ENCODE data around the gene CCL11.

CCL11 gene

GRCh38 chr17:34252444-34253138 lies 33.0 kb upstream of the CCL11 start:
- peak; percentile 58 for ATAC-seq

GRCh38 chr17:34253139-34253525 lies 32.4 kb upstream of the CCL11 start:
- no peak overlapping the region for H3K4me3 Mint-ChIP-seq
- H3K9me3 Mint-ChIP-seq = no peaks in the 10 kb centered on the region
- no peaks in the 10 kb centered on the region for H3K36me3 Mint-ChIP-seq
- H3K27ac Mint-ChIP-seq = no peak overlapping the region
- no peak for ATAC-seq
- peaks cover 30% of the 10 kb centered on the region for H3K4me1 Mint-ChIP-seq
- H3K27me3 Mint-ChIP-seq = peaks cover 50% of the 10 kb centered on the region

More at GRCh38 chr17:34252444-34253138, 33.0 kb upstream of the CCL11 start:
- Mint-ChIP-seq H3K36me3 (no peaks in the 10 kb centered on the region), H3K9me3 (no peaks in the 10 kb centered on the region), H3K27me3 (peaks cover 45% of the 10 kb centered on the region), H3K4me3 (no peak overlapping the region), H3K27ac (no peak overlapping the region), H3K4me1 (peaks cover 30% of the 10 kb centered on the region)

- ATAC-seq = no peak
- peaks cover 30% of the 10 kb centered on the region for H3K4me1 Mint-ChIP-seq
- H3K36me3 Mint-ChIP-seq = no peaks in the 10 kb centered on the region
- H3K27me3 Mint-ChIP-seq = peaks cover 56% of the 10 kb centered on the region
- H3K4me3 Mint-ChIP-seq = no peak overlapping the region
- H3K9me3 Mint-ChIP-seq = no peaks in the 10 kb centered on the region
- no peak overlapping the region for H3K27ac Mint-ChIP-seq
Measured at GRCh38 chr17:34254146-34254545, 31.4 kb upstream of the CCL11 start.

DNA sequence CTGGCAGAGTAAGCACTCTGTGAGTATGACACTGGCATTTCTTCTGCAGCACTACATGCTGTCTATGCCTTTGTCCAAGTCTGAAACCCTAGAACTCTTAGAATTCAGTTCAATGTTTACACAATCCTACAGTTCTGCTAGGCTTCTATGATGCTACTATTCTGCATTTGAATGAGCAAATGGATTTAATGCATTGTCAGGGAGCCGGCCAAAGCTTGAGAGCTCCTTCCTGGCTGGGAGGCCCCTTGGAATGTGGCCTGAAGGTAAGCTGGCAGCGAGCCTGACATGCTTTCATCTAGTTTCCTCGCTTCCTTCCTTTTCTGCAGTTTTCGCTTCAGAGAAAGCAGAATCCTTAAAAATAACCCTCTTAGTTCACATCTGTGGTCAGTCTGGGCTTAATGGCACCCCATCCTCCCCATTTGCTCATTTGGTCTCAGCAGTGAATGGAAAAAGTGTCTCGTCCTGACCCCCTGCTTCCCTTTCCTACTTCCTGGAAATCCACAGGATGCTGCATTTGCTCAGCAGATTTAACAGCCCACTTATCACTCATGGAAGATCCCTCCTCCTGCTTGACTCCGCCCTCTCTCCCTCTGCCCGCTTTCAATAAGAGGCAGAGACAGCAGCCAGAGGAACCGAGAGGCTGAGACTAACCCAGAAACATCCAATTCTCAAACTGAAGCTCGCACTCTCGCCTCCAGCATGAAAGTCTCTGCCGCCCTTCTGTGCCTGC lies 30.7 kb upstream of the CCL11 start, which contains the start of gene CCL2:
Gene CCL2 (plus strand): TSS at position 635 of the 730 bp plus-strand sequence. CDS start 65 bp downstream, at position 700.
- peaks cover 30% of the 10 kb centered on the region for H3K4me1 Mint-ChIP-seq
- H3K36me3 Mint-ChIP-seq = no peaks in the 10 kb centered on the region
- H3K27ac Mint-ChIP-seq = no peak within 1 kb of the TSS
- H3K27me3 Mint-ChIP-seq = peaks cover 63% of the 10 kb centered on the region
- no peaks in the 10 kb centered on the region for H3K9me3 Mint-ChIP-seq
- no peak for ATAC-seq
- H3K4me3 Mint-ChIP-seq = no peak within 1 kb of the TSS

- Mint-ChIP-seq H3K9me3 (no peaks in the 10 kb centered on the region), H3K36me3 (no peaks in the 10 kb centered on the region), H3K27ac (no peak overlapping the region), H3K4me3 (no peak overlapping the region), H3K4me1 (peaks cover 30% of the 10 kb centered on the region), H3K27me3 (peaks cover 68% of the 10 kb centered on the region)
- ATAC-seq = no peak
Measured at GRCh38 chr17:34255381-34255732, 30.2 kb upstream of the CCL11 start.

DNA sequence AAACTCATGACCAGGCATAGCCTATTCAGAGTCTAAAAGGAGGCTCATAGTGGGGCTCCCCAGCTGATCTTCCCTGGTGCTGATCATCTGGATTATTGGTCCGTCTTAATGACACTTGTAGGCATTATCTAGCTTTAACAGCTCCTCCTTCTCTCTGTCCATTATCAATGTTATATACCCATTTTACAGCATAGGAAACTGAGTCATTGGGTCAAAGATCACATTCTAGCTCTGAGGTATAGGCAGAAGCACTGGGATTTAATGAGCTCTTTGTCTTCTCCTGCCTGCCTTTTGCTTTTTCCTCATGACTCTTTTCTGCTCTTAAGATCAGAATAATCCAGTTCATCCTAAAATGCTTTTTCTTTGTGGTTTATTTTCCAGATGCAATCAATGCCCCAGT lies 29.7 kb upstream of the CCL11 start:
- peaks cover 69% of the 10 kb centered on the region for H3K27me3 Mint-ChIP-seq
- H3K27ac Mint-ChIP-seq = no peak overlapping the region
- H3K36me3 Mint-ChIP-seq = no peaks in the 10 kb centered on the region
- H3K4me3 Mint-ChIP-seq = no peak overlapping the region
- H3K9me3 Mint-ChIP-seq = no peaks in the 10 kb centered on the region
- peaks cover 30% of the 10 kb centered on the region for H3K4me1 Mint-ChIP-seq
- no peak for ATAC-seq

DNA sequence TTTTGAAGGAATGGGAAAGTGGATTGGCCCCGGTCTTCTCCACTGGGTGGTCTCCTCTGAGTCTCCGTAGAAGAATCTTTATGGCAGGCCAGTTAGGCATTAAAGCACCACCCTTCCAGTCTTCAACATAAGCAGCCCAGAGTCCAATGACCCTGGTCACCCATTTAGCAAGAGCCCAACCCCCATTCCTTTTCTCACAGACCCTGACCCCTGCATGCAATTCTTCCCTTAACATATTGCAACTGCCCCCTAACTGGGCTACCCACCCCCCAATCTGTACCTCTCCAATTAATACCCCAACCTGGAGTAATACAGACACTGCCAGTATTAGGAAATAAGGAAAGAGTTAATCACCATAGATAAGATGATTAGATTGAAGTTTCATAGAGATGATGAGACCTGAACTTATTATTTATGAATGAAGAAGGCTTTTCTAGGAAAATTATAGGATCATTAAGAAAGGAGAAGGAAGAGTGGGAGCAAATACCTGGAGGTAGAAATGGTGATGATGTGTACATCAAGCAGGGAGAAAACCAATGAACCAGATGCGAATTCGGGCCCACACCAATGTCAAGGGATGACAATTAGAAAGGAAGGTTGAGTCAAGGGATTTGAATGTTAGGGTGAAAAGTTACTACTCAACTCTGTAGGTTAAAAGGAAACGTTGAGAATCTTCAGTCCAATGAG lies 28.1 kb upstream of the CCL11 start:
- peaks cover 68% of the 10 kb centered on the region for H3K27me3 Mint-ChIP-seq
- H3K4me1 Mint-ChIP-seq = peaks cover 22% of the 10 kb centered on the region
- no peak overlapping the region for H3K27ac Mint-ChIP-seq
- H3K4me3 Mint-ChIP-seq = no peak overlapping the region
- H3K36me3 Mint-ChIP-seq = no peaks in the 10 kb centered on the region
- ATAC-seq = no peak
- H3K9me3 Mint-ChIP-seq = no peaks in the 10 kb centered on the region

GRCh38 chr17:34257986-34258326 lies 27.6 kb upstream of the CCL11 start:
- Mint-ChIP-seq H3K4me1 (peaks cover 16% of the 10 kb centered on the region), H3K36me3 (no peaks in the 10 kb centered on the region), H3K27ac (no peak overlapping the region), H3K27me3 (peaks cover 72% of the 10 kb centered on the region), H3K9me3 (no peaks in the 10 kb centered on the region), H3K4me3 (no peak overlapping the region)
- ATAC-seq = no peak

DNA sequence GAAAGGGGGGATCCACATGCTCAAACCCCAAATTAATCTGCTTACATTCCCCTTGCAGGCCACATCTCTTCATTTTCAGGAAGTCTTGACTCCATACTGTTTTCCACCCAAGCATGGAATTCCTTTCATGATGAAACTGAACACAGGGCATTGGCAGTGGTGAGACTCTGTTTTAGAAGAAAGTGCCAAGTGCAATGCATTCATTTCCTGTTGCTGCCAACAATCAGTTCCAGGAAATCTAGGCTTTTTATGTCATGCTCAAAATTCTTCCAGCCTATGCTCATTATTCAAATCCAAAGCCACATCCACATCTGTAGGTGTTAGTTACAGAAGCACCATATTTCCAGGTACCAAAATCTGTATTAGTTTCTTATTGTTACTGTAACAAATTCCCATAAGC lies 26.4 kb upstream of the CCL11 start:
- Mint-ChIP-seq H3K27ac (no peak overlapping the region), H3K9me3 (no peaks in the 10 kb centered on the region), H3K4me1 (peaks cover 14% of the 10 kb centered on the region), H3K36me3 (no peaks in the 10 kb centered on the region), H3K27me3 (peaks cover 76% of the 10 kb centered on the region), H3K4me3 (no peak overlapping the region)
- no peak for ATAC-seq

DNA sequence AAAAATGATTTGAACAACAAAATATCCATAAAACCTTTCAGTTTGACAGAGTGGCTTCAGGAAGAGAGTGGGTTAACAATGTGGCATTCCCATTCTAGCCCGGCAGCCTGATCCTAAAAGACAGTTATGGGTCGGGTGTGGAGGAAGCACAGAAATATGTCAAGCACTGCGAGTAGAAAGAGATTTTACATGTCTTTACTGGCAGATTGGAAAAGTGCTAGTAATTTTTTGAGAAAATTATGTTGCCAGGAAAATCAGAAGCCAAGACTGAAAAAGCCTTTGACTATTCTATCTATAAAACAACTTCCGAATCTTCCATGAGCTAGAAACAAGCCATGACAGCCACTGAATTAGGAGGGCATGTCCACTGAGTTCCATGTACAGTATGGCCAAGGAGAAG lies 24.7 kb upstream of the CCL11 start:
- Mint-ChIP-seq H3K27ac (no peak overlapping the region), H3K36me3 (no peaks in the 10 kb centered on the region), H3K27me3 (peaks cover 80% of the 10 kb centered on the region), H3K4me1 (peaks cover 5% of the 10 kb centered on the region), H3K4me3 (no peak overlapping the region), H3K9me3 (no peaks in the 10 kb centered on the region)
- no peak for ATAC-seq

DNA sequence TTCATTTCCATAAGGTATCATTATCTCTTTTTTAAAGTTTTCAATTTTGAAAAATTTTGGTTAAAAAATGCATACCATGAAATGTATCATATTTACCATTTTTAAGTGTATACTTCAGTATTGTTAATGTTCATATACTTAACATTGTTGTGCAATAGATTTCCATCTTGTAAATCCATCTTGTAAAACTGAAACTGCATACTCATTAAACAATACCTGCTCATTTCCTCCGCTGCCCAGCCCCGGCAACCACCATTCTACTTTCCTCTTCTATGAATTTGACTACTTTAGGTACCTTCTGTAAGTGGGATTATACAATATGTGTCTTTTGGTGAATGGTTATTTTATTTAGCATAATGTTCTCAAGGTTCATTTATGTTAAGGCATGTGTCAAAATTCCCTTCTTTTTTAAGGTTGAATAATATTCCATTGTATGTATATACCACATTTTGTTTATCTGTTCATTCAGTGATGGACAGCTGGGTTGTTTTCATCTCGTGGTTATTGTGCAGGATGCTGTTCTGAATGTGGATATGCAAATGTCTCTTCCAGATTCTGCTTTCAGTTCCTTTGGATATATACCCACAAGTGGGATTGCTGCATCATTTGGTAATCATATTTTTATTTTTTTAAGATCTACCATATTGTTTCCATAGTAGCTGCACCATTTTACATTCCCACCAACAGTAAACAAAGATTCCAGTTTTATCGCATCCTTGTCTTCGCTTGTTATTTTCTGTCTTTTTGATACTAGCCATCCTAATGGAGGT lies 23.8 kb upstream of the CCL11 start:
- H3K36me3 Mint-ChIP-seq = no peaks in the 10 kb centered on the region
- H3K9me3 Mint-ChIP-seq = no peaks in the 10 kb centered on the region
- H3K27ac Mint-ChIP-seq = no peak overlapping the region
- no peak overlapping the region for H3K4me3 Mint-ChIP-seq
- peaks cover 80% of the 10 kb centered on the region for H3K27me3 Mint-ChIP-seq
- no peak for ATAC-seq
- H3K4me1 Mint-ChIP-seq = peaks cover 5% of the 10 kb centered on the region

DNA sequence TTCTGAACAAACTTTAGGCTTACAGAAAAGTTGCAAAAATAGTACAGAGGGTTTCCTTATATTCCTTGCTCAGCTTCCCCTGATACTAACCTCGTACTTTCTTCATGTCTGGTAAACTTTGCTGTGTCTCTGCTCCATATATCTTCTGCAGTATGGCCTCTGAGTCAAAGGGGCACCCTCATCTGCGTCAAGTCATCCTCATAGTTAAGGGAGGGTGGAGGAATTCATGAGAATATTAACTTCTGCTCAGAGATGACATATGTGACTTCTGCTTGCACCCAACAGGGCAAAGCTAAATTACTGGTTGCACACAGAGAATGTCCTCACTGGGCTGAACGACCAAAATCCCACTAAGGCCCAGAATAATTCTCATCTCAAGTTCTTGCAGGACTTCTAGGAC lies 19.8 kb upstream of the CCL11 start:
- no peak overlapping the region for H3K4me3 Mint-ChIP-seq
- peaks cover 76% of the 10 kb centered on the region for H3K27me3 Mint-ChIP-seq
- no peak overlapping the region for H3K27ac Mint-ChIP-seq
- no peaks in the 10 kb centered on the region for H3K36me3 Mint-ChIP-seq
- H3K9me3 Mint-ChIP-seq = no peaks in the 10 kb centered on the region
- ATAC-seq = no peak
- peaks cover 5% of the 10 kb centered on the region for H3K4me1 Mint-ChIP-seq

DNA sequence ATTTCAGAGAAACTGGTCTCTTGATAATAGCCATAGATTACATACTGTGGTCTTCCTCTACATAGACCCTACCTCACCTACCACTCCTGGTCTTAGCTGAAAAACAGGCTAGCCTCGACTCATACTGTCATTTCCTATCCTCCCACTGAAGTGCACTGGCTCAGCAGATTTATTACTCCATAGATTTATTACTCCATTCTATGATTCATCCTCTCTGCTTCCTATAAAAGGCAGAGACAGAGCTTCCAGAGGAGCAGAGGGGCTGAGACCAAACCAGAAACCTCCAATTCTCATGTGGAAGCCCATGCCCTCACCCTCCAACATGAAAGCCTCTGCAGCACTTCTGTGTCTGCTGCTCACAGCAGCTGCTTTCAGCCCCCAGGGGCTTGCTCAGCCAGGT lies 15.6 kb upstream of the CCL11 start, which contains the start of gene CCL7:
Gene CCL7 (plus strand): TSS at position 253 of the 400 bp plus-strand sequence. CDS start 70 bp downstream, at position 323.
- H3K4me1 Mint-ChIP-seq = no peaks in the 10 kb centered on the region
- H3K36me3 Mint-ChIP-seq = no peaks in the 10 kb centered on the region
- ATAC-seq = no peak
- no peak within 1 kb of the TSS for H3K4me3 Mint-ChIP-seq
- no peaks in the 10 kb centered on the region for H3K9me3 Mint-ChIP-seq
- peaks cover 92% of the 10 kb centered on the region for H3K27me3 Mint-ChIP-seq
- H3K27ac Mint-ChIP-seq = no peak within 1 kb of the TSS

- Mint-ChIP-seq H3K9me3 (no peaks in the 10 kb centered on the region), H3K4me3 (no peak overlapping the region), H3K27ac (no peak overlapping the region), H3K27me3 (peaks cover 84% of the 10 kb centered on the region), H3K36me3 (no peaks in the 10 kb centered on the region), H3K4me1 (no peaks in the 10 kb centered on the region)
- no peak for ATAC-seq
Measured at GRCh38 chr17:34275881-34276280, 9.7 kb upstream of the CCL11 start.

- H3K27me3 Mint-ChIP-seq = peaks cover 84% of the 10 kb centered on the region
- H3K4me1 Mint-ChIP-seq = no peaks in the 10 kb centered on the region
- no peak overlapping the region for H3K4me3 Mint-ChIP-seq
- H3K27ac Mint-ChIP-seq = no peak overlapping the region
- no peaks in the 10 kb centered on the region for H3K36me3 Mint-ChIP-seq
- peaks cover 3% of the 10 kb centered on the region for H3K9me3 Mint-ChIP-seq
- no peak for ATAC-seq
Measured at GRCh38 chr17:34276826-34277225, 8.7 kb upstream of the CCL11 start.
